ENCODE measurements around the gene PHGDH. TPM values are rescaled to one million over a fixed set of nuclear protein-coding genes. Genes with fewer than 3 reads are reported as not detected.

The PHGDH gene
- total RNA-seq, 6 experiments from 2014 or later = 56.4 to 109 (median 87.0) TPM

DNA sequence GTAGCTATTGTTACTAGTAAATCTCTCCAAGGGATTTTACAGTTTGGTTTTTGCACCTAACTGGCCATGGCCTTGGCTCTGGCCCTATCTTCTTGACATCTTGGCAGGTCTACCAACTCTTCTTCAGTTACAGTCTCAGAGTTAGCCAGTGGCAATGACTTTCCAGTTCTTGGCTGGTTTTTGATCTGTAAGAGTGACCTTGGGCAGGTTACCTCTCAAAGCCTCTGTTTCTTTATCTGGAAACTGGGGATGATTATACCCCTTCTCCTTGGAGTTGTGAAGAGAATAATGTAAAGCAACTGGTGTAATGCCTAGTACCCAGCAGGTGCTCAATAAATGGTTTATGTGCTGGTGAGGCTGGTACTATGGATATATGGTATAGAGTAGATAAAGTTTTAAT is 6.7 kb downstream of the PHGDH start:
- DNase-seq = no peak
- H3K4me3 Mint-ChIP-seq = no peak overlapping the region
- H3K36me3 Mint-ChIP-seq (ENCODE audit: low read depth) = no peaks in the 10 kb centered on the region
- no peaks in the 10 kb centered on the region for H3K9me3 Mint-ChIP-seq
- peaks cover 32% of the 10 kb centered on the region for H3K4me1 Mint-ChIP-seq (ENCODE audit: low read depth)
- no peak overlapping the region for H3K27ac Mint-ChIP-seq
- TF ChIP-seq, protein P1, sequence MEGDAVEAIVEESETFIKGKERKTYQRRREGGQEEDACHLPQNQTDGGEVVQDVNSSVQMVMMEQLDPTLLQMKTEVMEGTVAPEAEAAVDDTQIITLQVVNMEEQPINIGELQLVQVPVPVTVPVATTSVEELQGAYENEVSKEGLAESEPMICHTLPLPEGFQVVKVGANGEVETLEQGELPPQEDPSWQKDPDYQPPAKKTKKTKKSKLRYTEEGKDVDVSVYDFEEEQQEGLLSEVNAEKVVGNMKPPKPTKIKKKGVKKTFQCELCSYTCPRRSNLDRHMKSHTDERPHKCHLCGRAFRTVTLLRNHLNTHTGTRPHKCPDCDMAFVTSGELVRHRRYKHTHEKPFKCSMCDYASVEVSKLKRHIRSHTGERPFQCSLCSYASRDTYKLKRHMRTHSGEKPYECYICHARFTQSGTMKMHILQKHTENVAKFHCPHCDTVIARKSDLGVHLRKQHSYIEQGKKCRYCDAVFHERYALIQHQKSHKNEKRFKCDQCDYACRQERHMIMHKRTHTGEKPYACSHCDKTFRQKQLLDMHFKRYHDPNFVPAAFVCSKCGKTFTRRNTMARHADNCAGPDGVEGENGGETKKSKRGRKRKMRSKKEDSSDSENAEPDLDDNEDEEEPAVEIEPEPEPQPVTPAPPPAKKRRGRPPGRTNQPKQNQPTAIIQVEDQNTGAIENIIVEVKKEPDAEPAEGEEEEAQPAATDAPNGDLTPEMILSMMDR (IDR thresholded peaks at IDR 0.05) = no peak
- no peaks in the 10 kb centered on the region; the same call in 1 of the 2 replicates for H3K27me3 Mint-ChIP-seq (ENCODE audit: insufficient read depth)

DNA sequence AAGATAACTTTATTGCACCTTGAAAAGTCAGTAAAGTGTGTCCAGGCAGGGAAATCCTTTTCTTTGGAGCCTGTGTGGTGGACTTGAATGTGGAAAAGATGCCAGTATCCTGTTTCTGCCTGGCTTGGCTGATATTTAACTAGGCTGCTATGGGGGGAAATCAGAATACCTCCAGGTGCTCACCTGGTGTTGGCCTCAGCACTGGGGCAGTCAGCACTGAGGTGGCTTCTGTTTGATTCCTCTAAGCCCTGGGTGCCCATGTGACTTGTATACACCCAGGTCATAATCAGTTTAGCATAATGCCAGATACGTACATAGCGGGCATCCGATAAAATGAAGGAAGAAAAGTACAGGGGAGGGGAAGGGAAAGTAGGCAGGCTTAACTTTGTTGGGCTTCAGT is 7.2 kb downstream of the PHGDH start:
- no peak for DNase-seq
- H3K4me3 Mint-ChIP-seq = no peak overlapping the region
- TF ChIP-seq, protein P1 (IDR thresholded peaks at IDR 0.05) = no peak
- H3K27ac Mint-ChIP-seq = no peak overlapping the region
- peaks cover 27% of the 10 kb centered on the region for H3K4me1 Mint-ChIP-seq (ENCODE audit: low read depth)
- no peaks in the 10 kb centered on the region for H3K9me3 Mint-ChIP-seq
- no peaks in the 10 kb centered on the region for H3K36me3 Mint-ChIP-seq (ENCODE audit: low read depth)
- no peaks in the 10 kb centered on the region; the same call in 1 of the 2 replicates for H3K27me3 Mint-ChIP-seq (ENCODE audit: insufficient read depth)

DNA sequence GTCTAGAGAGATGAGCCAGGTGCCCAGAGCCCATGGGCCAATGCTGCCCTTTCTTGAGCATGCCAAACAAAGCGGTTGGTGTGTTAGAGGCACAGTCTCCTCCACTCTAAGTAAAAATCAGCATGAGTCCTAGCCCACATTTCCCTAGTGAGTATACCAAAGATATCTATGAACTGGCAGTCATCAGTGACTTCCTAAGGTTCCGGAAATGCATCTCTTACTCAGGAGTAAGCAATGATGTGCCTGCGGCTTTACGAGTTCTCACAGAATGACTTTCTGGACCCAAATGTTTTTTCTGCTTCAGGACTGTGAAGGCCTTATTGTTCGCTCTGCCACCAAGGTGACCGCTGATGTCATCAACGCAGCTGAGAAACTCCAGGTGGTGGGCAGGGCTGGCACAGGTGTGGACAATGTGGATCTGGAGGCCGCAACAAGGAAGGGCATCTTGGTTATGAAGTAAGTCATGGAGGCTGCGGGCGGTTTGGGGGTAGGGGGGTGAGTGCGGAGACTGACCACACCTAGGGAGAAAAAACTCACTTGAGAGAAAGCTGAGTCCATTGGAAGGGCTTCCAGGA is 9.2 kb downstream of the PHGDH start:
- Mint-ChIP-seq H3K4me1 (ENCODE audit: low read depth) (peaks cover 12% of the 10 kb centered on the region), H3K9me3 (no peaks in the 10 kb centered on the region), H3K27ac (no peak overlapping the region; the same call in 1 of the 2 replicates), H3K27me3 (ENCODE audit: insufficient read depth) (no peaks in the 10 kb centered on the region; the same call in 1 of the 2 replicates), H3K4me3 (no peak overlapping the region), H3K36me3 (ENCODE audit: low read depth) (peaks cover 5% of the 10 kb centered on the region; the same call in 1 of the 2 replicates)
- TF ChIP-seq, protein P1 (IDR thresholded peaks at IDR 0.05) = no peak
- no peak for DNase-seq

DNA sequence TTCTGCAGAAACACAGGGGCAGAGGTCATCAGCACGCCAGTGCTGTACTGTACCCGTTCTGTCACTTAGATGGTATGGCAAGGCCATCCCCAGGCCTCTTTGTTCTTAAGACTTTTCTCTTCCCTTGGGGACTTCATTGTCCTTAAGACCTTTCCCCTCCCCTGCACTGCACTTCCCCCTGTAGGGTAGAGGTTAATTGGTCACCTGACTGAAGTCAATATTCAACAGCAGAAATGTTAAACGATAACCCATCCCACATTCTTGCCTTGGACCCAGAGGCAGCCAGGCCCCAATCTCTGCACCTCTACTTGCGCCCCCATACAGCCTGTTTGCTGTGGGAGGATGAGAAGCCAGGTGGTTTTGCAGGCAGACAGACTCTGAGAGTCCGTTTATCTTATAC is 10.2 kb downstream of the PHGDH start:
- Mint-ChIP-seq H3K4me1 (ENCODE audit: low read depth) (peaks cover 6% of the 10 kb centered on the region; the same call in 1 of the 2 replicates), H3K4me3 (no peak overlapping the region)

DNA sequence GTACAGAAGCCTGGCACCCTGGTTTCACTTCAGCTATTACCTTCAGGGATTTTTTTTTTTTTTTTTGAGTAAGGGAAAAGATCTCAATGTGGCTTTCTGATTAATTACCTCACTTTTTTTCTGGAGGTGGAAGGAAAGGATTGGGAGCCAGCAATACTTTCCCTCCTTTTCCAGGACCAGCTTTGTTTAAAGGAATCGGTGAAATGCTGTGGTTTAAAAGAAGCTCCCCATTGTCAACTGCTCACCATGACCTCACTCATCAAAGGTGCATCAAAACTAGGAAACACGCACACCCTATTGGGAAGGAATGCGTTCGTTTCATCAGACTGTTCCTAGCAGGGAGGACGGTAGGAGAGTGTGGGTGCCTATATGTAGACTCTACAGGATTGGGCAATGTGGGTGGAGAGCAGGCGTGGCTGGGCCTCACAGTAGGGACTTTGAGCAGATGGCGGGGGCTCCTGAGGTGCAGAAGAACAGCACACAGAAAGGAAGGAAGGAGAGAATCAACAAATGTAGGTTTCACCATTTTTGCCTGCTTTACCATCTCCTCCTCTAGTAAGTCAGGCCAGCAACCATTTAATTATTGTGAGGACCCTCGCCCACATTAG is 13.0 kb downstream of the PHGDH start:
- Mint-ChIP-seq H3K4me3 (no peak overlapping the region), H3K27ac (no peak overlapping the region), H3K27me3 (ENCODE audit: insufficient read depth) (no peaks in the 10 kb centered on the region; the same call in 1 of the 2 replicates), H3K36me3 (ENCODE audit: low read depth) (peaks cover 10% of the 10 kb centered on the region), H3K4me1 (ENCODE audit: low read depth) (peaks cover 6% of the 10 kb centered on the region; the same call in 1 of the 2 replicates), H3K9me3 (no peaks in the 10 kb centered on the region)
- DNase-seq = no peak
- TF ChIP-seq, protein P1 (IDR thresholded peaks at IDR 0.05) = no peak

More for the DNA sequence above, 10.2 kb downstream of the PHGDH start:
- H3K27me3 Mint-ChIP-seq (ENCODE audit: insufficient read depth) = no peaks in the 10 kb centered on the region; the same call in 1 of the 2 replicates
- TF ChIP-seq, protein P1 (IDR thresholded peaks at IDR 0.05) = no peak
- DNase-seq = no peak
- no peaks in the 10 kb centered on the region for H3K9me3 Mint-ChIP-seq
- H3K27ac Mint-ChIP-seq = no peak overlapping the region
- peaks cover 5% of the 10 kb centered on the region; the same call in 1 of the 2 replicates for H3K36me3 Mint-ChIP-seq (ENCODE audit: low read depth)

All from HFFc6 (cell line).